ENCODE data around the gene AHCYL1.

GRCh38 chr1:110012100-110012780, 27.7 kb downstream of the AHCYL1 start:
- TF ChIP-seq CTCF (conservative IDR thresholded peaks at IDR 0.05), result no peak
- TF ChIP-seq EZH2 (IDR thresholded peaks at IDR 0.05; ENCODE audit: low read depth), result no peak
